ENCODE results near the gene LYZL6.
"Not testable (repeated sequence)": the region's sequence is repeated elsewhere in the genome, so short reads cannot be mapped to it uniquely, and the experiment has no call there.

Gene LYZL6

GRCh38 chr17:35906926-35907637, 36.4 kb downstream of the LYZL6 start:
- no peak for DNase-seq (ENCODE audit: low read depth)

- DNase-seq (ENCODE audit: low read depth), result no peak
Observed at GRCh38 chr17:35906191-35906925, 37.2 kb downstream of the LYZL6 start.

- DNase-seq (ENCODE audit: low read depth), result no peak
Observed at GRCh38 chr17:35903451-35903850, 40.1 kb downstream of the LYZL6 start.

GRCh38 chr17:35901631-35902175, 41.8 kb downstream of the LYZL6 start:
- no peak for DNase-seq (ENCODE audit: low read depth)

- DNase-seq (ENCODE audit: low read depth), result no peak
Observed at GRCh38 chr17:35900708-35901480, 42.6 kb downstream of the LYZL6 start.

GRCh38 chr17:35900280-35900679, 43.2 kb downstream of the LYZL6 start:
- no peak for DNase-seq (ENCODE audit: low read depth)

- no peak for DNase-seq (ENCODE audit: low read depth)
Observed at GRCh38 chr17:35898283-35899070, 45.0 kb downstream of the LYZL6 start.

GRCh38 chr17:35897772-35898171, 45.7 kb downstream of the LYZL6 start:
- not testable (repeated sequence) for DNase-seq (ENCODE audit: low read depth)

- no peak for DNase-seq (ENCODE audit: low read depth)
Observed at GRCh38 chr17:35895636-35896587, 47.6 kb downstream of the LYZL6 start.

- no peak for DNase-seq (ENCODE audit: low read depth)
Observed at GRCh38 chr17:35894206-35894605, 49.3 kb downstream of the LYZL6 start.

- DNase-seq (ENCODE audit: low read depth), result no peak
Observed at GRCh38 chr17:35893751-35894150, 49.8 kb downstream of the LYZL6 start.

GRCh38 chr17:35892091-35893035, 51.1 kb downstream of the LYZL6 start:
- no peak for DNase-seq (ENCODE audit: low read depth)

GRCh38 chr17:35891269-35891668, 52.2 kb downstream of the LYZL6 start:
- no peak for DNase-seq (ENCODE audit: low read depth)

- DNase-seq (ENCODE audit: low read depth), result no peak
Observed at GRCh38 chr17:35890774-35891155, 52.7 kb downstream of the LYZL6 start.

- DNase-seq (ENCODE audit: low read depth), result no peak
Observed at GRCh38 chr17:35889818-35890773, 53.4 kb downstream of the LYZL6 start.

- no peak for DNase-seq (ENCODE audit: low read depth)
Observed at GRCh38 chr17:35889241-35889640, 54.3 kb downstream of the LYZL6 start.
